ENCODE data around the gene MAGEA6.

DNA sequence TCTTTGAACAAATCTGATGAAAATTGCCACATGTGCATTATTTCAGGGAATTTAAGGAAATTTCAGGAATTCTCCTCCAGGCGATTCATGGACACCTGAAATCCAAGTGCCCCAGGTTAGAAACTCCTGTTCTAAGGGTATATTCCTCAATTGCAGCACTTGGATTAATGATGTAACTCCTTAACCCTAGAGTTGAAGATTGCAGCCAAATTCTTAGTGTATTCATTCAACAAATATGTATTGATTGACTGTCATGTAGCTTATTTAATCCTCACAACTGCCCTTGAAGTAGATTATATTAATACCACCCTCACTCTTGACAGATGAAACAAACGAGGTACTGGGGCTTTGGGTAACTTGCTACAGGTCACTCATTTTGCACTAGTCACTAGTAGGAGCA is 49.8 kb upstream of the MAGEA6 start:
- TF ChIP-seq, protein P1, sequence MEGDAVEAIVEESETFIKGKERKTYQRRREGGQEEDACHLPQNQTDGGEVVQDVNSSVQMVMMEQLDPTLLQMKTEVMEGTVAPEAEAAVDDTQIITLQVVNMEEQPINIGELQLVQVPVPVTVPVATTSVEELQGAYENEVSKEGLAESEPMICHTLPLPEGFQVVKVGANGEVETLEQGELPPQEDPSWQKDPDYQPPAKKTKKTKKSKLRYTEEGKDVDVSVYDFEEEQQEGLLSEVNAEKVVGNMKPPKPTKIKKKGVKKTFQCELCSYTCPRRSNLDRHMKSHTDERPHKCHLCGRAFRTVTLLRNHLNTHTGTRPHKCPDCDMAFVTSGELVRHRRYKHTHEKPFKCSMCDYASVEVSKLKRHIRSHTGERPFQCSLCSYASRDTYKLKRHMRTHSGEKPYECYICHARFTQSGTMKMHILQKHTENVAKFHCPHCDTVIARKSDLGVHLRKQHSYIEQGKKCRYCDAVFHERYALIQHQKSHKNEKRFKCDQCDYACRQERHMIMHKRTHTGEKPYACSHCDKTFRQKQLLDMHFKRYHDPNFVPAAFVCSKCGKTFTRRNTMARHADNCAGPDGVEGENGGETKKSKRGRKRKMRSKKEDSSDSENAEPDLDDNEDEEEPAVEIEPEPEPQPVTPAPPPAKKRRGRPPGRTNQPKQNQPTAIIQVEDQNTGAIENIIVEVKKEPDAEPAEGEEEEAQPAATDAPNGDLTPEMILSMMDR (conservative IDR thresholded peaks at IDR 0.05; ENCODE audit: low read length), result no peak
- TF ChIP-seq EZH2phosphoT487 (IDR thresholded peaks at IDR 0.05; ENCODE audit: borderline replicate concordance, low read depth, low read length), result no peak

Data from OCI-LY7 (cell line).